Esophagus muscularis mucosa (tissue), 4 donors: ENCODE measurements around the gene HCFC2.

ENCODE experiments used
- EP300 ChIP-seq: sonication (generic); formaldehyde crosslinking; IDR thresholded peaks from one replicate; pipeline ENCODE4 v1.6.1; 2017; ENCODE audit warnings: antibody characterized with exemption
- POLR2AphosphoS5 ChIP-seq, 2 donors: sonication (generic); formaldehyde crosslinking; IDR thresholded peaks; one replicate each; pipeline ENCODE4 v1.6.1; 2017; ENCODE audit warnings: antibody characterized with exemption in 2 of 2
- TF ChIP-seq, protein P1 (sequence below), 3 experiments: fragments of 200-600 bp in 2 of 3; fragments of 450-650 bp in 1 of 3; sonication (generic) in 2 of 3; IDR thresholded peaks; one replicate each; pipeline ENCODE4 v1.5.1; 2017 to 2019; ENCODE audit warnings: antibody characterized with exemption in 3 of 3, mild to moderate bottlenecking in 2 of 3, moderate library complexity in 1 of 3

DNA sequence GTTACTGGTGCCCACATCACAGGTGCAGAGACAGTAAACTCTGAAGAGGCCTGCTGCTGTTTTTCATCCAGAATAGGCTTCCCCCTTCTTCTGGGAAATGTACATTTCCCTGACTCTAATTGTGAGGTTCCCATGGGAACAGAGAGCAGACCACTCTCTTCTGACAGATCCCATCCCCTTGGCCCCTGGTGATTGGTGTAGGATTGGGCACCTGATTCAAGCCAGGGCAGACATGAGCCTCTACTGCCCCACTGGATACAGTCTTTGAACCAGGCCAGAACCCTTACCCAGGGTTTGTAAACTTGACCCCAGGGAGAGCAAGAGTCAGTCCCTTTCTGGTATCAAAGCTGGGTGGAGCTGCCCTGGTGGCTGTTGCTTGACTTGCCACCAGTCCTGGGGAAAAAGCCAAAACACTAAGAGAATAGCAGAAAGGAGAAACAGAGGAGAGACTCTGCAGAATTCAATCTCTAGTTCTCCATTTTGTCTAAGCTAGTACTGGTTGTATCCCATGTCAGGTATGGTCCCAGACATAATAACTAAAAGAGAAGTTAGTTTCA is 88.4 kb downstream of the HCFC2 start:
- TF ChIP-seq, protein P1, sequence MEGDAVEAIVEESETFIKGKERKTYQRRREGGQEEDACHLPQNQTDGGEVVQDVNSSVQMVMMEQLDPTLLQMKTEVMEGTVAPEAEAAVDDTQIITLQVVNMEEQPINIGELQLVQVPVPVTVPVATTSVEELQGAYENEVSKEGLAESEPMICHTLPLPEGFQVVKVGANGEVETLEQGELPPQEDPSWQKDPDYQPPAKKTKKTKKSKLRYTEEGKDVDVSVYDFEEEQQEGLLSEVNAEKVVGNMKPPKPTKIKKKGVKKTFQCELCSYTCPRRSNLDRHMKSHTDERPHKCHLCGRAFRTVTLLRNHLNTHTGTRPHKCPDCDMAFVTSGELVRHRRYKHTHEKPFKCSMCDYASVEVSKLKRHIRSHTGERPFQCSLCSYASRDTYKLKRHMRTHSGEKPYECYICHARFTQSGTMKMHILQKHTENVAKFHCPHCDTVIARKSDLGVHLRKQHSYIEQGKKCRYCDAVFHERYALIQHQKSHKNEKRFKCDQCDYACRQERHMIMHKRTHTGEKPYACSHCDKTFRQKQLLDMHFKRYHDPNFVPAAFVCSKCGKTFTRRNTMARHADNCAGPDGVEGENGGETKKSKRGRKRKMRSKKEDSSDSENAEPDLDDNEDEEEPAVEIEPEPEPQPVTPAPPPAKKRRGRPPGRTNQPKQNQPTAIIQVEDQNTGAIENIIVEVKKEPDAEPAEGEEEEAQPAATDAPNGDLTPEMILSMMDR (IDR thresholded peaks at IDR 0.05) = no peak
- TF ChIP-seq POLR2AphosphoS5 (IDR thresholded peaks at IDR 0.05) (no peak), EP300 (no peak)
